ENCODE data around the gene DNAH3. TPM values are rescaled to one million over a fixed set of nuclear protein-coding genes. Genes with fewer than 3 reads are reported as not detected.

DNAH3 gene
- total and polyA plus RNA-seq, 2 of the 13 experiments (the other 11 are each of a cell fraction or from before 2014, with no cell fraction given) = 0.07 to 0.08 TPM

- Histone ChIP-seq H3K36me3 (replicated peaks in 1 of 2; ENCODE audit: control insufficient read depth in 1 of 2, insufficient read depth in 2 of 2, low read length in 2 of 2) (no peaks in the 10 kb centered on the region), H3K4me1 (ENCODE audit: insufficient read depth, low read length) (peaks cover 11% of the 10 kb centered on the region), H3K27ac (ENCODE audit: extremely low read length, insufficient read depth, low read length) (no peak overlapping the region), H3K9me3 (ENCODE audit: low read length) (no peaks in the 10 kb centered on the region), H4K20me1 (ENCODE audit: insufficient read depth, low read length) (no peaks in the 10 kb centered on the region), H3K4me3 (replicated peaks in 1 of 3; ENCODE audit: insufficient read depth in 1 of 3, low read depth in 2 of 3, low read length in 3 of 3) (no peak overlapping the region), H2AFZ (ENCODE audit: low read length) (no peak overlapping the region), H3K9ac (ENCODE audit: insufficient read depth, low read depth, low read length) (no peak overlapping the region), H3K27me3 (ENCODE audit: control insufficient read depth in 1 of 2, insufficient read depth in 2 of 2, low read length in 2 of 2) (peaks cover 3 to 4% of the 10 kb centered on the region in 2 experiments; a peak in 1 of 5 replicates), H3K4me2 (ENCODE audit: low read depth, low read length) (no peak overlapping the region), H3K79me2 (ENCODE audit: insufficient read depth, low read length) (no peaks in the 10 kb centered on the region)
- DNase-seq (ENCODE audit: low spot score) = no peak
- in situ Hi-C loops (cut with HindIII; ENCODE audit: extremely low pct_ligation_motif_present, low pct_unique_long_range_greater_than_20kb) (no loop called here), intact Hi-C loops (cut with micrococcal nuclease; ENCODE audit: unreplicated experiment) (no loop called here)
- FAIRE-seq = no peak
- ChIA-PET CTCF (ENCODE audit: low intra/inter-chr PET ratio, low total read pairs) (no interaction called here), POLR2A (no interaction called here)
- no peak for ATAC-seq
- BruUV-seq (replicated peaks) = no TSS peak
- no peak for TF ChIP-seq SMARCC2 (IDR thresholded peaks at IDR 0.05)
- TF ChIP-seq PREB (CRISPR knock-in tag; IDR thresholded peaks at IDR 0.05) = no peak
- TF ChIP-seq STAG1 (CRISPR knock-in tag; IDR thresholded peaks at IDR 0.05) = no peak
- no peak for TF ChIP-seq SP5 (CRISPR knock-in tag; IDR thresholded peaks at IDR 0.05; ENCODE audit: borderline replicate concordance, low read depth)
- no peak for TF ChIP-seq ZNF850 (CRISPR knock-in tag; conservative IDR thresholded peaks at IDR 0.05)
- TF ChIP-seq ZNF556 (CRISPR knock-in tag; IDR thresholded peaks at IDR 0.05; ENCODE audit: borderline replicate concordance) = no peak
- TF ChIP-seq, protein P1, sequence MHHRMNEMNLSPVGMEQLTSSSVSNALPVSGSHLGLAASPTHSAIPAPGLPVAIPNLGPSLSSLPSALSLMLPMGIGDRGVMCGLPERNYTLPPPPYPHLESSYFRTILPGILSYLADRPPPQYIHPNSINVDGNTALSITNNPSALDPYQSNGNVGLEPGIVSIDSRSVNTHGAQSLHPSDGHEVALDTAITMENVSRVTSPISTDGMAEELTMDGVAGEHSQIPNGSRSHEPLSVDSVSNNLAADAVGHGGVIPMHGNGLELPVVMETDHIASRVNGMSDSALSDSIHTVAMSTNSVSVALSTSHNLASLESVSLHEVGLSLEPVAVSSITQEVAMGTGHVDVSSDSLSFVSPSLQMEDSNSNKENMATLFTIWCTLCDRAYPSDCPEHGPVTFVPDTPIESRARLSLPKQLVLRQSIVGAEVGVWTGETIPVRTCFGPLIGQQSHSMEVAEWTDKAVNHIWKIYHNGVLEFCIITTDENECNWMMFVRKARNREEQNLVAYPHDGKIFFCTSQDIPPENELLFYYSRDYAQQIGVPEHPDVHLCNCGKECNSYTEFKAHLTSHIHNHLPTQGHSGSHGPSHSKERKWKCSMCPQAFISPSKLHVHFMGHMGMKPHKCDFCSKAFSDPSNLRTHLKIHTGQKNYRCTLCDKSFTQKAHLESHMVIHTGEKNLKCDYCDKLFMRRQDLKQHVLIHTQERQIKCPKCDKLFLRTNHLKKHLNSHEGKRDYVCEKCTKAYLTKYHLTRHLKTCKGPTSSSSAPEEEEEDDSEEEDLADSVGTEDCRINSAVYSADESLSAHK (CRISPR knock-in tag; IDR thresholded peaks at IDR 0.05; ENCODE audit: borderline replicate concordance) = no peak
Measured at GRCh38 chr16:20939611-20940010, 211.0 kb downstream of the DNAH3 start.

Measured in HepG2 (cell line).